Measurements from ENCODE around the gene RFXANK. TPM values are rescaled to one million over a fixed set of nuclear protein-coding genes. Genes with fewer than 3 reads are reported as not detected.

The RFXANK gene
- total RNA-seq, 1 donor from 2014 or later: 20.2 TPM

GRCh38 chr19:19212916-19213315 is 20.9 kb downstream of the RFXANK start:
- no peak for TF ChIP-seq CTCF (IDR thresholded peaks at IDR 0.05)

GRCh38 chr19:19213426-19214158 is 21.5 kb downstream of the RFXANK start:
- no peak for TF ChIP-seq CTCF (IDR thresholded peaks at IDR 0.05)
- H3K9me3 ChIP-seq: no peaks in the 10 kb centered on the region
- intact Hi-C loops (cut with DNase I): no loop called here
- no peak overlapping the region for H3K27ac ChIP-seq
- no peaks in the 10 kb centered on the region for H3K4me1 ChIP-seq
- H3K27me3 ChIP-seq: peaks cover 3% of the 10 kb centered on the region
- DNase-seq (ENCODE audit: low spot score in 2 of 2): no peak
- no peak overlapping the region for H3K4me3 ChIP-seq
- no peaks in the 10 kb centered on the region for H3K36me3 ChIP-seq

More at GRCh38 chr19:19212916-19213315, 20.9 kb downstream of the RFXANK start:
- Histone ChIP-seq H3K27me3 (peaks cover 3% of the 10 kb centered on the region), H3K36me3 (no peaks in the 10 kb centered on the region), H3K9me3 (no peaks in the 10 kb centered on the region), H3K4me1 (no peaks in the 10 kb centered on the region), H3K27ac (no peak overlapping the region), H3K4me3 (no peak overlapping the region)
- intact Hi-C loops (cut with DNase I): no loop called here
- DNase-seq (ENCODE audit: low spot score in 2 of 2): no peak

DNA sequence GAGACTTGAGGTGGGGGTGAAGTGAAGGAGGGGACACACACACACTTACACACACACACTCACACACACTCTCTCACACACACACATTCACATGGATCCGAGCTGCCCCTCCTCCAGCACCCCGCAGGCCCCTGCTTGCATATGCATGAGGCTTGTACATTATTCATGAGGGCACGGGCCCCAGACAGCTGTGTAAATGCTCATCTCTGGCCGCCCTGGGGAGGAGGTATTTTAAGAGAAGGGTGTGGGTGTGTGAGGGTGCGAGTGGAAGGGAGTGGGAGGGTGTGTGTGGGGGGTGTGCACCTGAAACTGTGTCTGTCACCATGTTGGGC is 22.1 kb downstream of the RFXANK start:
- no peak overlapping the region for H3K4me3 ChIP-seq
- H3K9me3 ChIP-seq: no peaks in the 10 kb centered on the region
- intact Hi-C loops (cut with DNase I): no loop called here
- TF ChIP-seq CTCF (IDR thresholded peaks at IDR 0.05): no peak
- DNase-seq (ENCODE audit: low spot score in 2 of 2): no peak
- no peak overlapping the region for H3K27ac ChIP-seq
- no peaks in the 10 kb centered on the region for H3K36me3 ChIP-seq
- peaks cover 3% of the 10 kb centered on the region for H3K27me3 ChIP-seq
- no peaks in the 10 kb centered on the region for H3K4me1 ChIP-seq

DNA sequence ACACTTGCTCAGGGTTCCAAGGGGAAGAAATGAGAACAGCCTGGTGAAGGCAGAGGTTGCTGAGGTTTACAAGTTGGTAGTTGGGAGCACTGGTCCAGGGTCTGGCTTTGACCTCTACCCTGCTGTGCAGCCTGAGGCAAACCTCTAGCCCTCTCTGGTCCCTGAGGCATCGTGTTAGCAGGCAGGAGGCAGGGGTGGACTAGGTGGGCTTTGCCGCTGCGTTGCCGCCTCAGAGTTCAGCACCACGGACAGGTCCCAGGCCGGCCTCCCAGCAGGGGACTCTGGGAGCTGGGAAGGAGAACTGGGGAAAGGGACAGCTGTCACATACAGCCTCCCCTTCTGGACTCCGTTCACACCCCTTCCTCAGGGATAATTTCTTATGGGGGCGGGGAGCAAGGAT is 22.8 kb downstream of the RFXANK start:
- intact Hi-C loops (cut with DNase I): no loop called here
- Histone ChIP-seq H3K9me3 (no peaks in the 10 kb centered on the region), H3K27me3 (peaks cover 3% of the 10 kb centered on the region), H3K4me1 (no peaks in the 10 kb centered on the region), H3K27ac (no peak overlapping the region), H3K4me3 (no peak overlapping the region), H3K36me3 (no peaks in the 10 kb centered on the region)
- no peak for TF ChIP-seq CTCF (IDR thresholded peaks at IDR 0.05)
- no peak for DNase-seq (ENCODE audit: low spot score in 2 of 2)

GRCh38 chr19:19215792-19216191 is 23.7 kb downstream of the RFXANK start:
- Histone ChIP-seq H3K36me3 (no peaks in the 10 kb centered on the region), H3K27ac (no peak overlapping the region), H3K9me3 (no peaks in the 10 kb centered on the region), H3K4me1 (no peaks in the 10 kb centered on the region), H3K27me3 (peaks cover 3% of the 10 kb centered on the region), H3K4me3 (no peak overlapping the region)
- intact Hi-C loops (cut with DNase I): no loop called here
- no peak for DNase-seq (ENCODE audit: low spot score in 2 of 2)
- no peak for TF ChIP-seq CTCF (IDR thresholded peaks at IDR 0.05)

- no peak for TF ChIP-seq CTCF (IDR thresholded peaks at IDR 0.05)
- no peaks in the 10 kb centered on the region for H3K4me1 ChIP-seq
- H3K4me3 ChIP-seq: no peak overlapping the region
- no peak overlapping the region for H3K27ac ChIP-seq
- intact Hi-C loops (cut with DNase I): no loop called here
- peaks cover 3% of the 10 kb centered on the region for H3K27me3 ChIP-seq
- no peak for DNase-seq (ENCODE audit: low spot score in 2 of 2)
- no peaks in the 10 kb centered on the region for H3K9me3 ChIP-seq
- no peaks in the 10 kb centered on the region for H3K36me3 ChIP-seq
These were observed 25.0 kb downstream of the RFXANK start for GRCh38 chr19:19217099-19217498.
